ENCODE results near the gene HSBP1L1. TPM values are rescaled to one million over a fixed set of nuclear protein-coding genes. Genes with fewer than 3 reads are reported as not detected.

Gene HSBP1L1
- total and polyA plus RNA-seq, 2 experiments from 2014 or later, result 1.8 to 3.7 TPM

GRCh38 chr18:79936641-79937040 is 27.8 kb upstream of the HSBP1L1 start (continued):
- TF ChIP-seq ZNF462 (CRISPR knock-in tag; IDR thresholded peaks at IDR 0.05), result no peak

GRCh38 chr18:79937103-79937860 is 27.2 kb upstream of the HSBP1L1 start:
- Histone ChIP-seq H3K36me3 (ENCODE audit: insufficient read depth) (no peaks in the 10 kb centered on the region), H3K27ac (ENCODE audit: low read depth) (no peak overlapping the region), H3K4me3 (no peak overlapping the region), H3K4me2 (no peak overlapping the region), H3K4me1 (ENCODE audit: insufficient read depth) (0 out of 2 replicates have a peak, but pooled peaks cover 3% of the 10 kb centered on the region), H3F3A (replicated peaks; ENCODE audit: low read depth) (no peaks in the 10 kb centered on the region), H4K20me1 (replicated peaks; ENCODE audit: insufficient read depth) (peaks cover 8% of the 10 kb centered on the region; the same call in 1 of the 2 replicates), H2AFZ (no peak overlapping the region), H3K79me2 (replicated peaks; ENCODE audit: insufficient read depth) (peaks cover 5% of the 10 kb centered on the region), H3K9me2 (ENCODE audit: insufficient read depth) (no peaks in the 10 kb centered on the region), H3K27me3 (ENCODE audit: insufficient read depth) (no peaks in the 10 kb centered on the region)
- Mint-ChIP-seq H3K9me3 (0 out of 3 replicates have a peak, but pooled peaks cover 2% of the 10 kb centered on the region), H3K36me3 (ENCODE audit: low read depth) (peaks cover 2% of the 10 kb centered on the region), H3K4me1 (no peaks in the 10 kb centered on the region; the same call in 2 of the 3 replicates), H3K27ac (no peak overlapping the region), H3K27me3 (ENCODE audit: insufficient read depth, low read depth, poor library complexity) (no peaks in the 10 kb centered on the region), H3K4me3 (no peak overlapping the region)
- DNase-seq (ENCODE audit: low spot score), result no peak
- no peak for ATAC-seq
- TF ChIP-seq ZNF331 (CRISPR knock-in tag; IDR thresholded peaks at IDR 0.05; ENCODE audit: low read depth), result no peak
- no peak for TF ChIP-seq POLR2AphosphoS5 (IDR thresholded peaks at IDR 0.05; ENCODE audit: low read depth)
- TF ChIP-seq NANOG (IDR thresholded peaks at IDR 0.05; ENCODE audit: borderline replicate concordance), result no peak
- no peak for TF ChIP-seq ZNF114 (CRISPR knock-in tag; IDR thresholded peaks at IDR 0.05)
- TF ChIP-seq ETS1 (IDR thresholded peaks at IDR 0.05), result no peak
- no peak for TF ChIP-seq EZH2 (IDR thresholded peaks at IDR 0.05; ENCODE audit: low read depth, unreplicated experiment)
- no peak for TF ChIP-seq EZH2phosphoT487 (IDR thresholded peaks at IDR 0.05; ENCODE audit: unreplicated experiment)
- no peak for TF ChIP-seq STAT1 (IDR thresholded peaks at IDR 0.05; ENCODE audit: unreplicated experiment)
- no peak for TF ChIP-seq CTCF (conservative IDR thresholded peaks at IDR 0.05; ENCODE audit: low read depth in 2 of 2)

Measured in GM23338 (cell line).